ENCODE measurements around the gene ALDH8A1.
A peak's percentile ranks its signal among the peaks of the same experiment; 100 is the strongest.
"Not testable (repeated sequence)": the region's sequence is repeated elsewhere in the genome, so short reads cannot be mapped to it uniquely, and the experiment has no call there.

The ALDH8A1 gene

DNA sequence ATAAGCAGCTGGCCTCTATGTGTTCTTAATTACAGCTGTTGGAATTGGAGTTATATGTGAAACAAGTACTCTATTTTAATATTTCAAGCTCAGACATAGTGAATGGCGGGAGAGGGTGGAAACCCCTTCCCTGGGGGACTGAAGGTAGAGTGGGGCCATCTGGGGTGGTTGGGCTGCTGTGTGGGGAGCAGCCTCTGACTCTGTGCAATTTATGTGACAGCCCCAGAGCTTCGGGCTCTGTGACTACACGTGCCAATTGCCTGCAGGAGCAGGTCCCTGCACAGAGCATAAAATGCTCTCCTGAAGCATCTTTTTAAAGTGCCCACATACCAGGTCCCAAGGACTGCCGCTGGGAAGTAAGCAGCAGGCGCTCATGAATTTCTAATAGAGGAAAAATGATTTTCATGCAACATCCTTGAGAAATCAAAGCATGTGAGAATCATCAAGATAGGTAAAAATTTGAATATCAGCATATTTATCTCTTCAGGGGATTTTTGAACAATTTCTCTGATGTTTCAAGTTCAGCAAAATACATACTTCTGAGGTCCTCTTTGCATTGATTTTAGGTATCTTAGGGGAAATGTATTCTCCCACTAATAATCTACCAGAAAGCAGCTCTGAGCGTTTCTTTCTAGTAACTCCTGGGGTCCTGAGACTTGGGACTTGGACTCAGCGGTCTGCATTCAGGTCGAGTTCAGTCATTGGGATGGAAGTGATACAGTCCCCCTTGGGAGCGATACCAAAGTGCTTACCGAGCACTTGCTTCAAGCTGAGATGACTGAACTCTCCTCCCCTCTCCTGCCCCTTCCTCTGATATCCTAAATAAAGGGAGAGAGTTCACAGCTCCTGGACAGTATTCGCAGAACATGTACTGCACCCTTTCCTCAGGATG is 40.0 kb downstream of the ALDH8A1 start:
- DNase-seq, result peak in 1 of 3 experiments; percentile 22

DNA sequence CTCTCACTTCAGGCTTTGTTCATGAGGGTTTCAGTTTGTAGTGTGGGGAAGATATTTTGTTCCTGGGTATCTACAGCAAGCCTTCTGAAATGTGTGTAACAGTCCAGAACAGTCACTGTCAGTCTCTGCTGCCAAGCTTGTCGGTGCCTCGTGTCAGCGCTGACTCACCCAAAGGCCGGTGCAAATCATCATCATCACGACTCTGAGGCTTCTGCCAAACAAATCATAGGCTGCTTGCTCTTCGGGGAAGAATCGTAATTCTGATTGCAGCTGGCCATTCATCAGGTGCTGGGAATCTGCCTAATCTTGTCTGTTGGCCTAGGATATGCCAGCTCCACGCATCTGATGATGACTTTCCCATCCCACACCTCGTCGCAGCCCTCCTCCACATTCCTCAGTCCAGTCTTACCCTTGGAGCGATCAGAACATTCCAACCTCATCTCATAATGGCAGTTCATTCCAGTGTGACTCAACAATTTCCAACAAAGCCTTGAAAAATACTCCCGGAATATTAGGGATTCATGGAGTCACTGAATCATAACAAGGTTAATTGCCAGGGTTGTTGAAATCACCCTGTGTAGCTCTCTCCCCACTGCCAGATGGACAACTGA is 40.9 kb downstream of the ALDH8A1 start:
- DNase-seq, result no peak

DNA sequence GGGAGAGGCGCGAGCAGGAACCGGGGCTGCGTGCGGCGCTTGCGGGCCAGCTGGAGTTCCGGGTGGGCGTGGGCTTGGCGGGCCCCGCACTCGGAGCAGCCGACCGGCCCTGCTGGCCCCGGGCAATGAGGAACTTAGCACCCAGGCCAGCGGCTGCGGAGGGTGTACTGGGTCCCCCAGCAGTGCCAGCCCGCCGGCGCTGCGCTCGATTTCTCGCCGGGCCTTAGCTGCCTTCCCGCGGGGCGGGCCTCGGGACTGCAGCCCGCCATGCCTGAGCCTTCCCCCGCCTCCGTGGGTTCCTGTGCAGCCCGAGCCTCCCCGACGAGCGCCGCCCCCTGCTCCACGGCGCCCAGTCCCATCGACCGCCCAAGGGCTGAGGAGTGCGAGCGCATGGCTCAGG is 45.2 kb downstream of the ALDH8A1 start:
- not testable (repeated sequence) for DNase-seq

DNA sequence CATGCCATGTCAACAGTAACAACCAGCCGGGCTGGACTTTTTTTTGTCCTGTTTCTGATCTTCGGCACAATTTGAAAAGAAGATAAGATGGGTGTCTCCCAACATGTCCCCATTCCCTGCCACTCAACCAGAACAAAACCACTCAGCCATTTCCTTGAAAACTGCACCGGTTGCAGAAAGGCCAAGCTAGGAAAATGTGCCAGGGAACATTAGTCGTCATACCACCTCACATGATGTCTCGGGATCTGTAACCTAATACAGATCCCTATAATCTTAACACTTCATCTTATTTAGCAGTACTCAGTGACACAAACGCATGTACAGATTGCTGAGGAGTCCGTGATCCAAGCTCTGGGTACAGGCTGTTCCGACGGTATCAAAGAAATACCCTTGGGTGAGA is 46.5 kb downstream of the ALDH8A1 start:
- peak in 1 of 3 experiments; percentile 71 for DNase-seq

DNA sequence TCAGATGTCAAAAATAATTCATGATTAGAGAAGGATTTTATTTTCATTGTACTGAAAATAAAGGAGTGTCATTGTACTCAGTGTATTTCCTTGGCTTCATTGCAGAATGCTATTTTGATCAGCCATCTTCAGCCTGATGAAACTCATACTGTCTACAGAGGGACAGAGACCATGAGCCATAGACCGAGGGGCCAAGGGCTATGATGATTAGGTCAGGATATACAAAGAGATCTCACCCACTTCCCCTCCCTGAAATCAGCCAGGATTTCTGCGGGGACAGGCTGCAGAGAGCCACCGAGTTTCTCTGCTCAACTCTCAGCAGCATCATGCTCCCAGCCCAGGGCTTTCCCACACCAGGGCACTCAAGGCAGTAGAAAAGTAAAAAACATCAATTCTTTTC is 47.0 kb downstream of the ALDH8A1 start:
- DNase-seq, result no peak

DNA sequence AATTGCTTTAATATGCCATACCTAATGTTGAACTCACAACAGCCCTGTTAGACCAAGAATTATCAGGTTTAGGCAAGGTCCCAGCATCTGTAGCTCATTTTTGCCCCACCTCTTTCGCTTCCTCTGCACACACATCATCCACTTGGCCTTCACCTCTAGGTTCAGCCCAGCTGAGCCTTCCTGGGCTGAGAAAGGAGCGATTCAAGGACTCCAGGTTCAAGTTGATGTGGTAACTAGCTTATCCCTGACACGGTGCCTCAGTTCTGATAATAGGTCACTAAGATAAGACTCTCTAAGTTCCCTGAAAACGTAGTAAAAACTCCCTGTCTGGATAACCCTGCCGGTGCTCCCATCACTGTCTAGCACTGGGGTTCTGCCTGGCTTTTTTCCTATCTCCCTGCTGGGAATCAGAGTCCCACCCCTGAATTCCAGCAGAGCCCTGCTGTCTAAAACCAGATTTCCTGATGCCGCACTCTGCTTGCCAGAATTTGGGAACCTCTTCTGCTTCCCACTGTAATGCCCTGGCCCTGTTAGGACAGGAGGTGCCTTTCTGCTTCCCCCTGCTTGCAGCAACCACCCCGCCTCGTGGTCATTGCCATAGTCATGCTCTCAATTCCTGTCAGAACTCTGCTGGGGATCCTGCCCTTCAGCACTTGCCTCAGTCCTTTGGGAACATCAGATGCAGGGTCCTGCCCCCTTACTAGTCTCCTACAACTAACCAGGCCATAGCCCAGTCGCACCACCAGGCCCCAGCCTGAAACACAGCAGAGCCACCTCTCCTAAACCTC is 47.6 kb downstream of the ALDH8A1 start:
- DNase-seq, result no peak

DNA sequence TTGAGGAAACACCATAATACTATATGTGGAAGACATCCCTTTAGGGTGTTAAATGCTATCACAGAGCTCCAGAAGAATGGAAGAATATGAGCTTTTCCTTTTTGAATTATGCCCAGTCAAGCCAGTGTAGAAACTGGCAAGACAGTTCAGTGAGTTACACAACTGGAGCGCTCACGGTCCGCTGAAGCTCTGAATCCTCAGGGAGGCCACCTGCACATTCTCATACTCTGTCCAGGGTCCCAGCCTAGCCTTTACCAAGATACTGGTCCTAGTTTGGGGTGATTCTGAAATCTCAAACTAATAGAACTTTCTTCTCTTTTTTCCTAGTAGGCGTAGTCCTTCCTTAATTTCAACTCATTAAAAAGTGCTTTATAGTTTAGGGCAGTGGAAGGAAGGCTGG is 51.3 kb downstream of the ALDH8A1 start:
- no peak for DNase-seq

DNA sequence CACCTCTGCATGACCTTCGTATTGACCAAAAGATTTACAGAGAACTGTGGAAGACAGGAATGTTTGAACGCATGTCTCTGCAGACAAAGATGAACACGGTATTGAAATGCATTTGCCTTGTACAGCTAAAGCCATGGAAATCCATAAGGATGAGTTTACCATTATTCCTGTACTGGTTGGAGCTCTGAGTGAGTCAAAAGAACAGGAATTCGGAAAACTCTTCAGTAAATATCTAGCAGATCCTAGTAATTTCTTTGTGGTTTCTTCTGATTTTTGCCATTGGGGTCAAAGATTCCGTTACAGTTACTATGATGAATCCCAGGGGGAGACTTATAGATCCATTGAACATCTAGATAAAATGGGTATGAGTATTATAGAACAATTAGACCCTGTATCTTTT is 51.7 kb downstream of the ALDH8A1 start:
- DNase-seq, result not testable (repeated sequence)

DNA sequence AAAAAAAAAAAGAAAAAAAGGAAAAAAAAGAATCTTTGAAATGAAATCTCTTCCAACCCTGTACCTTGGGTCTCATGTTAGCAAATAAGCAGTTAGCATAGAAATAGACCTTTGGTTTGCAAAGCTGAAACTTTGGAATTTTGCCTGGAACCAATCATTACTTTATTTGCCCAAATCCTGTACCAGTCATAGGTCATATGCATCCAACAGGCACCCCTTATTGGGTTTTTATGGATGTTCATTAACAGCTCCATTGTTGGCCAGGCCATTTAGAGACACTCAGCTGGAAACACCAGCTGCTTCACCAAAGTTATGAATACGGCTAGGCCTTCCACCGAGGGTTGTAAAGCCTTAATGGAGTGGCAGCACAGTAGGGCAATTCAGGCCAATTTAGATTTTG is 53.0 kb downstream of the ALDH8A1 start:
- DNase-seq, result peak in 1 of 3 experiments; percentile 66

DNA sequence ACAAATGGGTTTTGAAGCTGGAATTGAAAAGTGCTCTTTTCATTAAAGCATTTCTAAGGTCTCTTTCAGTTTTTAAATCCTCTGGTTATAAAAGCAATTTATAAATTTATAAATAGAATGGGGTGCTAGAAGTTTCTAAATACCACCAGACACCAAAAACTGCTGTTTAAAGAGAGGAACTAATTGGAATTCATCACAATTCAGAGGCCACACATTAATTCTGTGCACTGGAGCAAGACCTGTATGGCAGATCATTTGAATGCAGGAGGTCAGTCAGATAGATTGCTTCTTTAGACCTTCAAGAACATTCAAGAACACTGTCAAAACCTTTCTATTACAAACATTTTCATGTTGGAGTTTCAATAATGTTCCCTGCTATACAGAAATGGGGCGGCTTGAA is 55.1 kb downstream of the ALDH8A1 start:
- no peak for DNase-seq

DNA sequence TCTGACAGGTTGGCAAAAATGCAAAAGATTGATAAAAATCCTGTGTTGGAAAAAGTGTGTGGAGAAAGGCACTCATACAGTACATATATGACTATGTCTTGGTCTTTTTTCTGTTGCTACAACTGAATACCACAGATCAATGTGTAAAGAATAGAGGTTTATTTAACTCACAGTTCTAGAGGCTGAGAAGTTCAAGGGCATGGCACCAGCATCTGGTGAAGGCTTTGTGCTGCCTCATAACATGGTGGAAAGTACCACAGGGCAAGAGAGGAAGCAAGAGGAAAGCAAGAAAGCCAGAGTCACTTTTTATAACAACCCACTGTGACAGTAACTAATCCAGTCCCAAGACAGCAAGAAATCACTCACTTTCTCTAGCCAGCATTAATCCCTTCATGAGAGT is 57.5 kb downstream of the ALDH8A1 start:
- DNase-seq, result no peak

DNA sequence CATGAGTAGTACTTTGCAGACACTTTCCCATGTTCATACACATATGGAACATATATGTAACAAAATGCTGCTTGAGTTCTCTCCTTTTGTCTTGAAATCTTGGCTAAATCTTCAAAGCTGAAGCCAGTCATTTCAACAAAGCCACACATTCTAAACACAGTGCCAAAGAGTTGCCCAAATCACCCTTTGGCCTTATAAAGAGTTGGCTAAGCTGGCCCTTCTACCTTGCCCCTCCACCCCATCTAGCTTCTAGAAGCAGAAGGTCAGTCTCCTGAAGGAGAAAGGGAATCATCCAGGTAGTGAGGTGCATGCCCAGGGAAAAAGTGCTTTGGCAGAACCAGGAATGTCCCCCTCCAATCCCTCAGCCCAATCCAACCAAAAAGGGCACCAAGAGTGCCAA is 58.3 kb downstream of the ALDH8A1 start:
- no peak for DNase-seq

DNA sequence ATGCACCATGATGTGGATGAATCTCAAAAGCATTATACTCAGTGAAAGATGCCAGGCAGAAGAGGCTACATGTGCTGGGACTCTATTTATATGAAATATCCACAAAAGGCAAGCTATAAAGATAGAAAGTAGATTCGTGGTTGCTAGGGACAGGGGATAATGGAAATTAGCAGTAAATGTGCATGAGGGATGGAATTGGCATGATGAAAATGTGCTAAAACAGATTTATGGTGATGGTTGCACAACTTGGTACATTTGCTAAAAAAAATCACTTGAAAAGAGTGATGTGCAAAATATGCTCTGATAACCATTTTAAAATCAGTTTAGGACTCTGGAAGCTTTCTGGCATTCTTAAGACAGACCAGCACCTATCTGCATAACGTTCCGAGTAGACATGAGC is 61.6 kb downstream of the ALDH8A1 start:
- no peak for DNase-seq

DNA sequence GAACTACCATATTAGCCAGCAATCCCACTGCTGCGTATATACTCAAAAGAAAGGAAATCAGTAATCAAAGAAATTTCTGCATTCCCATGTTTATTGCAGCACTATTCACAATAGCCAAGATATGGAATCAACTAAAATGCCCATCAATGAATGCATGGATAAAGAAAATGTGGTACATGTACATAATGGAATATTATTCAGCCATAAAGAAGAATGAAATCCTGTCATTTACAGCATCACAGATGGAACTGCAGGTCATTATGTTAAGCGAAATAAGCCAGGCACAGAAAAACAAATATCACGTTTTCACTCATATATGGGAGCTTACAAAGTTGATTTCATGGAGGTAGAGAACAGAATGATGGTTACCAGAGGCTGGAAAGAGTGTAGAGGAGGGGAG is 65.1 kb downstream of the ALDH8A1 start:
- DNase-seq, result no peak

DNA sequence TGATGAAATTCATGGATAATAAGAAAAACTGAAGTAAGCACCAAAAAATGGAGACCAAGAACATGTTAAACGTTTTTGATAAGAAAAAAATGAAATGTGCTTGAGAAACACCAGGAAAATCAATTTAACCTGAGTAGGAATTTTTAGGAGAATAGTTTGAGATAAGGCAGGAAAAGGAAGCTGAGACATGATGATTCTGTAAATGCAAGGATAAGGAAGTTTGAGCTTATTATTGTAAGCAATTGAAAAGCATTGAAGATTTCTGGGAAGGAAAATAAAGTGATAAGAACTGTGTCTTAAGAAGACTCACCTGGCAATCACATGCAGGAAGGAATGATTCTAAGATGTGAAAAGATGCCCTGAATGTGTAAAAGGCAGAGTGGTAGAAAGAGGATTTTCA is 66.6 kb downstream of the ALDH8A1 start:
- no peak for DNase-seq

DNA sequence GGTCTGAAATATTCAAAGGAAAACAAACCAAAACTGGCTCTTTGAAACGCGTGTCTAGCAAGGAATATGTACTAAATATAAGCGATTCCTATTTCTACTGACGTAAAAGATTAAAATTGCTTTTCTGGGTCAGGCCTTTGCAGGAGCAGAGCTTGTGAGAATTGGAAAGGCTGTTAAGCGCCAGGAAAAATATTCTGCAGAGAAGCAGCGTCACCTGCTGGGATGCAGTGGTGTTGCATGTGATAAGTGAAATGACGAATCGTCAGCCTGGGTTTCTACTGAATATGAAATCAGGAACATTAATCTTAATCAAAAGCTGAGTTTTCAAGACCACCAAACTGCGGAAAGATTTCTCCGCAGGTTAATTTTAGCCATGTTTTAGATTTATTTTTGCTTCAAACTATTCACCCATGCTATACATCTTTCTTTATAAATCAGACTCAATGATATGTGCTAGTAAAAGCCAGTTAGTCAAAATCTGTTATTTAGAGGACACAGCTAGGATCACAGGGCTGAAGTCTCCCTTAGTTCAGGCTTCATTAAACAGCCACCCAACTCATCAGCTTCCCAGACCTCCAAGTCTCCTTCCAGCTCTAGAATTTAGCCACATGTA is 67.4 kb downstream of the ALDH8A1 start:
- DNase-seq, result peak; percentile 58 to 86 (median 65)

DNA sequence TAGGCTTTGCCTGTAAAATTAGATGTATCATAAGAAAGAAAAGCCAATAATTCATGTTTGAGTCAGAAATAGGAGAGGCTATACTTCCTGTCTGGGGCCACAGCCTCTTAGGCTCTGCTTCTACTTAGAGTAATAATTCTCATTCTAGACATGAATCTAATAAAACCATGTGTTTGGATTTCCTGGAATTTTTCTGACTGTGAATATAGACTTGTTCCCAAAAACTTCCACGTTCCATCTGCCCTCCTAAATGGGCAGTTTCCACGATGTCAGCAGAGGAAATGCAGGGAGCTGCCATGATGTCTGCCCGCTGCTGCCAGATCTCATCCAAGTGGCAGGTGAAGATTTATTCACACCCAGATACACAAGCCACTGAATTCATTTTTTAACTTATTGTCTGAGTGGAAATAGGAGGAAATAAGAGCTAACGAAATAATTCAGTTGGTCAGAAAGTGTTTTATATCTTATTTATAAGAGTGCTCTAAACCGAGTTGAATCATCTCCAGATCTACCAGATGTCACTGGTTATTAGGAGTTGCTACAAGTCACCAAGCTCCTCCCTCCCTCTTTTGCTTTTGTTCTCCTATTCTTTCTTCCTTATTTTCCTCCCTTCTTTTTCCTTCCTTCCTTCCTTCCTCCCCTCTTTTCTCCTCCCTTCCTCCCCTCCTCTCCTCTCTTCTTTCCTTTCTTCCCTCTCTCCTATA is 69.3 kb downstream of the ALDH8A1 start:
- peak in 1 of 3 experiments; percentile 14 for DNase-seq

DNA sequence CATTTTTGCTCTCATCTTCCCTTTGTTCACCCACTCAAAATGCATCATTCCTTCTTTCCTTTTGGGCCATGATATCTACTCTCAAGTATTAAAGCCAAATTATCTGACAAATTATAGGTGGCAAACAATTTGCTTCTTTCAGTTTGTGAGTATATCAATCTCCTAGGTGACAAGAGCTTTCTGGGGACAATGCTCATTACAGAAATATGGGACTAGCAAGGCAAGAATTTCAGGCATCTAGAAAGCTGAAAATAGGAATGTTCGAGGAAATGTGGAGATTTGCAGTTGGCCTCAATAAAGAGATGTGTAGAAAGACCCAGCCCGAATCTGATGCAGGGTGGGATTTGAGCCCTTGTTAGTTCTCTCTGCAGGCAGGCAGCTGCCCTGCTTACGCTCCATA is 71.8 kb downstream of the ALDH8A1 start:
- DNase-seq, result no peak

DNA sequence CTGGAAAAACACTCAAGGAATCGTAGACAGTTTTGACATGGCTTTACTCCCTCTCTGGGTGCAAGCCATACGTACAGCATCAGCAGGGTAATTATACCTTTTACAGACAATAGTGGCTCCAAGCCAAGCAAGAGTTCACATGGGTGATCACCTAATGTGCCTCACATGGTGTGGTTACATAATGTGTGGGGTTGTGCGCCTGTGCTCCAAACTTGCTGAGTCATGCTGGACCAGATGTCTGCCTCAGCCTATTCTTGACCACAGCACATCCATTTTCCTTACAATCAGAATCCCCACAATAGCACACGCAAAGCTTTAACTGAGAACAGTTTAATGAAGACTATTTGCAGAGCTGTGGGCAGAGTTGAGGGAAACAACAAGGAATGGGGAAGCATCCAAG is 74.5 kb downstream of the ALDH8A1 start:
- DNase-seq, result no peak

DNA sequence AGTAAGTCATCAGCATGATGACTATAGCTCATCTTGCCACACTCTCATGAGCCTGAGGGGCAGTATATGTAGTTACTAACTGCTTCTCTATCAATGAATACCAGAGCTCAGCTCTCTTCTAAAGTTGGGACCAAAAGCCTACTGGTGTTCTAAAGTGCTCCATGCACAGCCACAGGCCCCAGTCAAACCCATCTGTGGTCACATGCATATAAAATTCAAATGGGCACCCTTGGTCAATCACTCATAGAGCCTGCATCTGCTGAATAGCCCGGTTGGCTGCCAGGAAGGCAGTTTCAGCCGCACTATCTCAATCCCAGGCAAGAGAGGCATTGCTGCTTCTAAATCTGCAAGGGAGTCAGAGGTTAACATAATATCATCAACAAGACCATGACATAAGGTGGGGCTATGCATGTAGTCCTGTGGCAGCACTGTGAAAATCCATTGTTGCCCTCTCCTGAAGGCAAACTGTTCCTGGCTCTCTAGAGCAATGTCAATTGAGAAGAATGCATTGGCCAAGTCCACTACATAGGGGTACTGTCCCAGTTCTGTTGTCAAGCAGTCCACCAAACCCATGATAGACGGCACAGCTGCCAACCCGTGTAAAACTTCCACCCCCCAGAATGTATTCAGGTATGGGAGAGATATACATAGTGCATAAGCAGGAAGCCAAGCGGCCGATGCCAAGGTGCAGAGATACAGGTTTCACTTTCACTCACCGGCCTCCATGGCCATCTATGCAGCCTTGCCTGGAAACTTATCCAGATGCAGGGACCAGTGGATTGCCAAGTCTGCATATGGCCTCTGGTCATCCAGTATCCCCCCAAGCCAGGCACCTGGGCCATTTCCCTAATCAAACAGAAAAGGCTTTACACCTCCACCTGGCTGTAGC is 76.2 kb downstream of the ALDH8A1 start:
- no peak for DNase-seq
